PC-3 (cell line): ENCODE results near the gene CES3. TPM values are rescaled to one million over a fixed set of nuclear protein-coding genes. Genes with fewer than 3 reads are reported as not detected.

Source experiments
- ATAC-seq: fragments of 200-7000 bp; cut with Tn5 transposase; 2 replicates; pipeline ENCODE4 v1.9.1; 2020; ENCODE audit warnings: mild to moderate bottlenecking, moderate library complexity
- BruUV-seq: library from RNA; stranded (reverse); fragments of 400-500 nt; replicated peaks from 2 replicates; lab custom pipeline; 2021; lab: Mats Ljungman, UMichigan
- CTCF ChIA-PET: fragments of 300-600 bp; sonication (Branson Sonifier 250); formaldehyde crosslinking; loops from one replicate; lab custom pipeline; 2022; ENCODE audit warnings: antibody characterized with exemption; lab: Charles Lee
- POLR2A ChIA-PET: fragments of 300-600 bp; sonication (Branson Sonifier 250); formaldehyde crosslinking; loops from one replicate; lab custom pipeline; 2022; ENCODE audit warnings: antibody characterized with exemption; ENCODE audit not compliant: unreplicated experiment; lab: Charles Lee
- DNase-seq: peaks from one replicate; pipeline ENCODE4 v3.0.0-alpha.2; 2015
- H2AFZ ChIP-seq: fragments of 300-600 bp; sonication (generic); 2 replicates; pipeline ENCODE4 v1.6.0; 2016; ENCODE audit warnings: antibody characterized with exemption, low read length
- H3F3A ChIP-seq: fragments of 300-600 bp; sonication (generic); one replicate; pipeline ENCODE4 v1.6.0; 2017; ENCODE audit warnings: antibody characterized with exemption, low read length, control low read depth, mild to moderate bottlenecking; ENCODE audit not compliant: unreplicated experiment
- H3K27ac ChIP-seq: fragments of 300-600 bp; sonication (generic); 2 replicates; pipeline ENCODE4 v1.5.1; 2016; ENCODE audit warnings: mild to moderate bottlenecking, low read length
- H3K27me3 ChIP-seq: fragments of 300-600 bp; sonication (generic); 2 replicates; pipeline ENCODE4 v1.6.1; 2016; ENCODE audit warnings: low read length, mixed read lengths
- H3K36me3 ChIP-seq: fragments of 300-600 bp; sonication (generic); 2 replicates; pipeline ENCODE4 v1.6.1; 2016; ENCODE audit warnings: low read depth, mixed run types, low read length, mixed read lengths
- H3K4me1 ChIP-seq: fragments of 300-600 bp; sonication (generic); 2 replicates; pipeline ENCODE4 v1.5.1; 2016; ENCODE audit warnings: low read length; ENCODE audit not compliant: insufficient read depth
- H3K4me2 ChIP-seq: fragments of 300-600 bp; sonication (generic); 2 replicates; pipeline ENCODE4 v1.6.0; 2016; ENCODE audit warnings: low read length
- H3K4me3 ChIP-seq: fragments of 300-600 bp; sonication (generic); 2 replicates; pipeline ENCODE4 v1.5.1; 2016; ENCODE audit warnings: mild to moderate bottlenecking, low read length, mixed read lengths
- H3K79me2 ChIP-seq: fragments of 300-600 bp; sonication (generic); 2 replicates; pipeline ENCODE4 v1.6.1; 2017; ENCODE audit warnings: low read length, mixed read lengths
- H3K9ac ChIP-seq: fragments of 300-600 bp; sonication (generic); 2 replicates; pipeline ENCODE4 v1.6.0; 2016; ENCODE audit warnings: mild to moderate bottlenecking, low read length
- H3K9me2 ChIP-seq: fragments of 300-600 bp; sonication (generic); replicated peaks from 2 replicates; pipeline ENCODE4 v1.6.1; 2016; ENCODE audit warnings: mixed run types, low read length, mixed read lengths
- H3K9me3 ChIP-seq: fragments of 300-600 bp; sonication (generic); 2 replicates; pipeline ENCODE4 v1.6.1; 2016; ENCODE audit warnings: low read length, mixed read lengths
- H4K20me1 ChIP-seq: fragments of 300-600 bp; sonication (generic); 2 replicates; pipeline ENCODE4 v1.6.1; 2016; ENCODE audit warnings: low read length, mixed read lengths
- EZH2 ChIP-seq: fragments of 300-600 bp; sonication (generic); IDR thresholded peaks from one replicate; pipeline ENCODE4 v1.6.1; 2017; ENCODE audit warnings: antibody characterized with exemption, mild to moderate bottlenecking, low read length; ENCODE audit not compliant: unreplicated experiment
- EZH2phosphoT487 ChIP-seq: fragments of 300-600 bp; sonication (generic); IDR thresholded peaks from 2 replicates; pipeline ENCODE4 v1.6.1; 2018; ENCODE audit warnings: mild to moderate bottlenecking, antibody characterized with exemption, low read length, borderline replicate concordance
- intact Hi-C: fragments of 100-400 bp; cut with micrococcal nuclease; formaldehyde crosslinking; loops from 2 replicates; pipeline ENCODE4 v1.9.0; 2023
- total RNA-seq: library from RNA; depleted of rRNA; stranded (reverse); fragments of >200 nt; gene quantifications from 2 replicates; pipeline ENCODE4 v1.2.3, GENCODE V29; 2014
- TF ChIP-seq, protein P1 (sequence below): fragments of 300-600 bp; sonication (generic); conservative IDR thresholded peaks from 2 replicates; pipeline ENCODE4 v1.5.1; 2017; ENCODE audit warnings: antibody characterized with exemption, low read depth, mild to moderate bottlenecking, low read length

The CES3 gene
- total RNA-seq, 1 experiment from 2014 or later, result 0.26 TPM

GRCh38 chr16:66927918-66928649 is 33.0 kb upstream of the CES3 start:
- Histone ChIP-seq H3K79me2 (peaks cover 7% of the 10 kb centered on the region), H3F3A (no peaks in the 10 kb centered on the region), H3K36me3 (no peaks in the 10 kb centered on the region; the same call in 1 of the 2 replicates), H3K4me1 (peaks cover 11% of the 10 kb centered on the region; the same call in 1 of the 2 replicates), H3K27me3 (peaks cover 13% of the 10 kb centered on the region), H2AFZ (no peak overlapping the region), H3K4me2 (no peak overlapping the region), H4K20me1 (no peaks in the 10 kb centered on the region), H3K27ac (no peak overlapping the region), H3K9ac (no peak overlapping the region), H3K4me3 (no peak overlapping the region), H3K9me2 (no peaks in the 10 kb centered on the region), H3K9me3 (no peaks in the 10 kb centered on the region)
- DNase-seq (no peak), ATAC-seq (no peak)
- TF ChIP-seq EZH2phosphoT487 (no peak), EZH2 (no peak)
- TF ChIP-seq, protein P1, sequence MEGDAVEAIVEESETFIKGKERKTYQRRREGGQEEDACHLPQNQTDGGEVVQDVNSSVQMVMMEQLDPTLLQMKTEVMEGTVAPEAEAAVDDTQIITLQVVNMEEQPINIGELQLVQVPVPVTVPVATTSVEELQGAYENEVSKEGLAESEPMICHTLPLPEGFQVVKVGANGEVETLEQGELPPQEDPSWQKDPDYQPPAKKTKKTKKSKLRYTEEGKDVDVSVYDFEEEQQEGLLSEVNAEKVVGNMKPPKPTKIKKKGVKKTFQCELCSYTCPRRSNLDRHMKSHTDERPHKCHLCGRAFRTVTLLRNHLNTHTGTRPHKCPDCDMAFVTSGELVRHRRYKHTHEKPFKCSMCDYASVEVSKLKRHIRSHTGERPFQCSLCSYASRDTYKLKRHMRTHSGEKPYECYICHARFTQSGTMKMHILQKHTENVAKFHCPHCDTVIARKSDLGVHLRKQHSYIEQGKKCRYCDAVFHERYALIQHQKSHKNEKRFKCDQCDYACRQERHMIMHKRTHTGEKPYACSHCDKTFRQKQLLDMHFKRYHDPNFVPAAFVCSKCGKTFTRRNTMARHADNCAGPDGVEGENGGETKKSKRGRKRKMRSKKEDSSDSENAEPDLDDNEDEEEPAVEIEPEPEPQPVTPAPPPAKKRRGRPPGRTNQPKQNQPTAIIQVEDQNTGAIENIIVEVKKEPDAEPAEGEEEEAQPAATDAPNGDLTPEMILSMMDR, result no peak
- intact Hi-C loops, result loop anchor here (1.0 kb wide), 1 partner anchor 35 kb away; no protein-coding TSS in a partner anchor
- BruUV-seq, result no TSS peak
- ChIA-PET POLR2A (no interaction called here), CTCF (no interaction called here)

DNA sequence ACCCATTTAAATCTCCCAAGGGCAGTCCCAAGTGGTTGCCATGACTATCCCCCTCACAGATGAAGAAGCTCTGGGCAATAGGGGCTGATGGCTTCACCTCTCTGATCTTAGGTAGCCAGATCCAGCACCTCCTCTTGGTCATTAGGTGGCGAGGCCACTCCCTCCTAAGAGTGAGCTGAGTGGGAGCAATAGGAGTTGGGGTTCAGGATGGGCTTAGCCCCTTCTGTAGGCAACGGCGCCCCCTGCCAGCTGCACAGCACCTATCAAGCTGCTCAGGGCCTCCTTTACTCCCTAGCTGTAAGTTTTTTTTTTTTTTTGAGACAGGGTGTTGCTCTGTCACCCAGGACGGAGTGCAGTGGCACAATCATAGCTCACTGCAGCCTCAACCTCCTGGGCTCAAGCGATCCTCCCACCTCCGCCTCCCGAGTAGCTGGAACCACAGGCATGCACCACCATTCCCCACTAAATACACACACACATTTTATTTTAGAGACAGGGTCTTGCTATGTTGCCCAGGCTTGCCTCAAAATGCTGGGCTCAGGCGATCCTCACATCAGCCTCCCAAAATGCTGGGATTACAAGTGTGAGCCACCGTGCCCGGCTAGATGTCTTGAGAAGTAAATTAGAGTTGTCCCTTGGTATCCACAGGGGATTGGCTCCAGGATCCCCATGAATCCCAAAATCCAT is 32.2 kb upstream of the CES3 start:
- ChIA-PET POLR2A (no interaction called here), CTCF (no interaction called here)
- Histone ChIP-seq H3K36me3 (no peaks in the 10 kb centered on the region; the same call in 1 of the 2 replicates), H3K27ac (no peak overlapping the region), H3K9me2 (no peaks in the 10 kb centered on the region), H3K4me3 (no peak overlapping the region), H2AFZ (no peak overlapping the region), H3K4me1 (peaks cover 16% of the 10 kb centered on the region; the same call in 1 of the 2 replicates), H3K79me2 (peaks cover 14% of the 10 kb centered on the region), H3K9ac (no peak overlapping the region), H3F3A (no peaks in the 10 kb centered on the region), H3K4me2 (no peak overlapping the region), H3K27me3 (peaks cover 13% of the 10 kb centered on the region), H4K20me1 (peaks cover 3% of the 10 kb centered on the region; the same call in 1 of the 2 replicates), H3K9me3 (no peaks in the 10 kb centered on the region)
- ATAC-seq (no peak), DNase-seq (no peak)
- no peak for TF ChIP-seq EZH2phosphoT487
- TF ChIP-seq EZH2, result no peak
- TF ChIP-seq, protein P1, result peak; percentile 38; the same call in 1 of the 2 replicates
- no TSS peak for BruUV-seq
- intact Hi-C loops, result no loop called here
